Stimulated activated CD8-positive, alpha-beta memory T cell treated with anti-CD3 and anti-CD28 coated beads, Interleukin-4, amount 100 ng/mL, for 4 hours (primary cell): ENCODE measurements around the gene PDLIM7.

Source experiments
- DNase-seq, 2 donors: peaks; one replicate each; pipeline ENCODE4 v3.0.0-alpha.2; 2020; ENCODE audit warnings: low read depth in 2 of 2, low spot score in 1 of 2

Gene PDLIM7

DNA sequence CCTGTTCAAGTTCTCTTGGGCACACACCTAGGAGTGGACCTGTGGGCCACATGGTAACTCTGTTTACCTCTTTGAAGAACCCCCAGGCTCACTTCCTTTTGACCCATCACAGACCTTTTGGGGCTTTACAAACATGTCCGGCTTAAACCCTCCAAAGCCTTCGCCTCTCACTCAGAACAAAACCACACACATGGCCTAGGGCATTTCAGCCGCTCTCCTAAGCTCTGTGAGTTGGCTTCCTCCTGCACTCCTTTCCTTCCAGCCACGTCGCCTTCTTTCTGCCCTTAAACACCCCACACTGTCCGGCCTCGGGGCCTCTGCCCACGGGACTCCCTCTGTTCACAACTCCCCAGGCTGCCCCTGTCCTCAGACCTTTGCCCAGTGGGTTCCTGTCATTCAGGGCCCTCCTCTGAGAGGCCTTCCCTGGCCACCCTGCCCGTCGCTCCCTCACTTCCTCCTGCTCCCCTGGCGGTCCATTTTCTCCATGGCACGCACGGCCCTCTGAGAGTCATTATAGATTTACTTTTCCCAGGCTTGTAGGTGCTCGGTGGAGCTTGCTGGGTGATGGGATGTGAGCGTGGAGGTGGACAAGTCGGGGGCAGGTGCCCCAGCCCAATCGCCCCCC is 10.3 kb upstream of the PDLIM7 start:
- no peak for DNase-seq

DNA sequence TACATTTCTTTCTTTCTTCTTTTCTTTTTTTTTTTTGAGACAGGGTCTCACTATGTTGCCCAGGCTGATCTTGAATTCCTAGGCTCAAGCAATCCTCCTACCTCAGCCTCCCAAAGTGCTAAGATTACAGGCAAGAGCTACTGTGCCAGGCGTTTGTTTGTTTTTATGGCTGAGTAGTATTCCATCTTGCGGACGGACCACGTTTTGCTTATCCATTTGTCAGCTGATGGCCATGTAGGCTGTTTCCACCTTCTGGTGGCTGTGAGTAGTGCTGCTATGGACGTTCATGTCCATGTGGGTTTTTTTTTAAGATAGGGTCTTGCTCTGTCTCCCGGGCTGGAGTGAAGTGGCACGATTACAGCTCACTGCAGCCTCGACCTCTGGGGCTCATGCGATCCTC is 9.8 kb upstream of the PDLIM7 start:
- no peak for DNase-seq

DNA sequence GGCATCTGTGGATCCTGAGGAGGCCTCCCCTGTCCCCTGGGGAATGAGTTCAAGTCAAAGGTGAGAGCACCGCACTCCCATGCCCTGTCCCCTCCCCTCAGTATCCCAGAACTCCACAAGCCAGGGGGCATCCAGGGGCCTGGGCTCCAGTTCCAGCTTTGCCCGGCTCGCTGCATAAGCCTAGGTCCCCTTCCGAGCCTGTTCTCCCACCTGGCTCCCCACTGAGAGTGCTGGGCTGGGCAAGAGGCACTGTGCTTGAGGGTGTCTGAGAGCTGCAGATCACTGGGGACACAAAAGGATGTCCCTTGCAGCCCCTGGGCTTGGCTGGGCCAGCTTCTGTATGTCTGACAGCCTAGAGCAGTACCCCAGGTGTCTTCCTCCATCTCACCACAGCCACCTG is 7.7 kb upstream of the PDLIM7 start:
- no peak for DNase-seq

DNA sequence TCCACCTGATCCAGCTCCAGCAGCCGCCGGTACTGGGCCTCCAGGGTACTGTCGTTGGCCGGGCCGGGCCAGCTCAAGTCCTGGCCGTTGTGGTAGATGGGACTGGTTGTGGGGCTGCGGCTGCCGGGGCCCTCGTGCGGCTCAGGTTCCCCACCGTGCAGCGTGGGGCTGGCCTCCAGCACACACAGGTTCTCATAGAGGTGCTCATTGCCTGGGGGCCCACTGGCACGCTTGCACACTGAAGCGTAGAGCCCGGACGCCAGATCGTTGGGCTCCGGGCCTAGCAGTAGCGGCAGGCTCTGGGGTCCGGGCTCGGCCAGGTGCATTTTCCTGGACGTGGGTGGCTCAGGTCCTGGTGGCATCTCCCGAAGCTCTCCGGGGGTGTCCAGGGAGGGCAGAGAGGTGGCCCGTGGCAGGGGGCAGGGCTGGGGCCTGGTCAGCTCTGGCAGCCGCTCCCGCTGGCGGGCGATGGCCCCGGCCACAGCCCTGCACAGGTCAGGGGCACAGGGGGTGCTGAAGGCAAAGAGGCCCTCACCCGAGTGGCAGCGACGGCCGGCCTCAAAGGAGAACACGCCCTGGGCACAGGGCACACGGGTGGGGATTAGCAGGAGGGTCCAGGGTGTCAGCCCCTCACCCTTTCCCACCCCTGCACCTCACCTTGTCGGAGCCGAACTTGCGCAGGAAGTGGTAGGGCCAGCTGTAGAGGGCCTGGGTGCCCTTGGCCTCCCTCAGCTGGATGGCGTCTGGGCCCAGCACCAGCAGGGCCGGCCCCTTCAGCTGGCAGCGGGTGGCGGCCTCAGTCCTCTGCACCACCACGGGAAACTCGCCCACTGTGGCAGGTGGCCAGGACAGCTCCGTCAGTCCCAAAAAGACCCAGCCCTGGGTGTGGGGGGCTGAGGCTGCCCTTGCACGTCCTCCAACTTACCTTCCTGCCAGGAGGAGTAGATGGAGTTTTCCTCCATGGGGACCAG is 7.0 kb upstream of the PDLIM7 start:
- no peak for DNase-seq

DNA sequence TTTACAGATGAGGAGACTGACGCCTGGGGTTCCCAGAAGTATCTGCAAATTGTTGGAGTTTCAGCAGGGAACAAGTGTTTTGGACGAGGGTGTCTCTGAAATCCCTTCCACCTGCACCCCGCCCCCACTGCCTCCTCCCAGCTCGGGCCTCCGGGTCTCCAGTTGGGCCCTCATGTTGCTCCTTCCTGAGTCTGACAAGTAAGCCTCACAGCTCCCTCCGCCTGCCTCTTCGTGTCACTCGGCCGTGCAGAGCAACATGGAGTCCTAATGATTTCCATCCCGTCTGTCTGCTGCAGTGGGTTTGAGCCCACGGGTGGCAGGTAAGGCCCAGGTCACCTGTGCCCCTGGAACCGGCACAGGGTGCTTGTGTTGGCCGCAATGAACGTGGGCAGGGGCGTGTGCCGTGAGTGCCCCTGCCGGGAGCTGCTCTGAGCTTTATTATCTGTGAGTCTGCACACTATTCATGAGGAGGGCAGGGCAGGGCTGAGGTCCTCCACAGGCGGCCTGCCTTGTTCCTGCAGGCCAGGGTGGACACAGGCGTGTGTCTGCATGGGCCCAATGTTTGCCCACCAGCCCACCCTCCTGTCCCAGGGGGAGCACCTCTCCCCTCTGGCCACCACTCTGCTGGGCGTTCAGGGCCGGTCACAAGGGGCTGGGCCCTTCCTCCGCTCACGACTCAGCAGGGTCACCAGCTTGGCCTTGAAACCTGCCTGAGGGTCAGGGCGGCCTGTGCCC is 6.1 kb upstream of the PDLIM7 start:
- no peak for DNase-seq

DNA sequence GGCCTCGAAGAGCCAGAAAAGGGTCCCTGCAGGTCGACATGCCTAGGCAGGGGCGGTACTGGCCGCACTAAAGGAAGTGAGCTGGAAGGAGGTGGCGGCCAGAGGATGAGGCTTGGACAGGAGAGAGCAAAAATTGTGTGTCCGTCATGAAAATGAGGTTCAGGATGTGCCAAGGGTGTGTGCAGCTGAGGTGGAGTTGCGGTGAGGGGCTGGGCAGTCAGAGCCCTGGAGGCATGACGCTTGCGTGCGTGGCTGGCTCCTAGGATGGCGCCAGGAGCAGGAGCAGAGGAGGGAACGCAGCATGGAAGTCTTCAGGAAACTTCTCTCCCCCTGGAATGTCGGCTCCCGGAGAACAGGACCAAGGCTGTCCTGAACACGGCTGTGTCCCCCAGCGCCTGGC is 5.5 kb upstream of the PDLIM7 start:
- no peak for DNase-seq

DNA sequence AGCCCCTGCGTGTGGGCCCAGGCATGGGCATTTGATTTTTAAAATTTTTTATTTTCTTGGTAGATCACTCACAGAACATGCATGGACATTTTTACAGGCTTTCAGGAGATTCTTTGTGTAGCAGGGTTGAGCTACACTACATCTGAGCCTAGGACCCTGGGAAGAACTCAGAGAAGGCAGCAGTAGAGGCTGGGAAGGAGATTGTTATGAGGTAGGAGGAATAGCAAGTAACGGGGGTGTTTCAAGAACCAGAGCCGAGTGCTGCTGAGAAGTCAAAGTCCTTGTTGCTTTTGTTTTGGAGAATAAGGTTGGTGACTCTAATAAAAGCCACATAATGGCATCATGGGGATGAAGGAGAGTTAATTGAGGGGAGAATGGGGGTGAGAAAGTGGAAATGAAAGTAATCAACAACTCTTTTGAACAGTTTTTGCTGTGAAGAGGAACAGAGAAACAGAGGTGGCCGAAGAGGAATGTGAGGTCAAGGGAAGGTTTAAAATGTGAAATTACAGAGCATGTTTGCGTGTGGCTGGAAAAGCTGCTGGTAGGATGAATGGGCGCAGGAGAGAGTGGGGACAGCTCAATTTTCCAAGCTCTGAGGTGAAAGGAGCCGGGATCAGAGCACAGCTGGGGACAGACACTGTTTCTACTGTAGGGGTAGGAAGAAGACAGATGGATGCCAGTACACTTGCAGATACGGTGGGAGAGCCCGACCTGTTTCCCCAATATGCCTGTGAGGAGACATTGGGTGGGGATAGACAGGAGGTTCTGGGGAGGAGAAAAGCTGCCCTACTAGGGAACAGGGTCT is 4.7 kb upstream of the PDLIM7 start:
- no peak for DNase-seq

DNA sequence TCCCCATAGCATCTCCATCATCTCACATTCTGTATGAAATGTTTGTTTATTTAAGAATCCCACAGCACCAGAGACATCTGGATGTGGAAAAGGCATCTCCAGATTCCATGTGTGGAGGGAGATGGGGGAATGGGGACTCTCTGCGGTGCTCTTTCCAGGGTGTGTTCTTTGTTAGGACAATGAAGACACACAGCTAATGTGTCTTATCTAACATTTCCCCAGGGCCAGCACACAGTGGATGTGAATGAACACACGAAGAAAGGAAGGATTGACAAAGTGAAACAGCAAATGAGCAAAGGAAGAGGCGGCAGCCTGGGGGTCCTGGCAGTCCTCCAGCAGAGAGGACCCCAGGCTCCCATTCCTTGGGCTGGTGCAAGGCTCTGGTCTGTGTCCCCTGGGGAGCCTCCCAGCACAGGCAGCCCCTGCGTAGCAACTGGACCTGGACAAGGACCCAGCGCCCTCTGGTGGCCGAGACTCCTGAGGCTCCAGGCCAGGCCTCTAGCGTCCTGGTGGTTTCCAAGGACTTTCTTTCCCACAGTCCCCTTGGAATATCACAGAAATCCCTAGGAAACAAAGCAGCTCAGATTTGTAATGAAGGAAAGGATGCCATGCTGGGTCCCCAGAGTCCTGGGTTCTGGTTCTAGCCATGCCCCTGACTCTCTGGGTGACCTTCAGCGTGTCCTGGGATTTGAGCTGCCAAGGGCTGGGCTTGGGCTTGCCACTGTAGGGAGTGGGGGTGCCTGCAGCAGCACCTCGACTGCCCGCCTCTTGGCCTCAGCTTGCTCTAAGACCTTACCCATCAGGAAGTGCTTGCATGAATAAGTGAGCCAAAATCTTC is 3.5 kb upstream of the PDLIM7 start:
- peak; percentile 70 to 87 for DNase-seq

DNA sequence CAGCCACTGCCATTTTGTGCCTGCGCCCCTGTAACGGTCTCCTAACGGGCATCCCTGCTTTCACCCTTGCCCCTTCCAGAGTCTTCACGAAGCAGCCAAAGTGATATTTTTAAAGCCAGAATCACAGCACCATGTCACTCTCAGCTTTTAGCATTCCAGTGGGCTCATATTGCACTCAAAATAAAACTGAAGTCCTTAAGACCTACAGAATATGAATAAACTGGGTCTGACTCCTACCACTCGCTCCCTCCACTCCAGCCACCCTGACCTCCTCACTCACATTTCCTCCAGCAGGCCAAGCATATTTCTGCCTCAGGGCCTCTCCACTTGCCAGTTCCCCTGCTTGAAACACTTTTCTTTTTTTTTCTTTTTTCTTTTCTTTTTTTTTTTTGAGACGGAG is 2.4 kb upstream of the PDLIM7 start:
- DNase-seq, result no peak

DNA sequence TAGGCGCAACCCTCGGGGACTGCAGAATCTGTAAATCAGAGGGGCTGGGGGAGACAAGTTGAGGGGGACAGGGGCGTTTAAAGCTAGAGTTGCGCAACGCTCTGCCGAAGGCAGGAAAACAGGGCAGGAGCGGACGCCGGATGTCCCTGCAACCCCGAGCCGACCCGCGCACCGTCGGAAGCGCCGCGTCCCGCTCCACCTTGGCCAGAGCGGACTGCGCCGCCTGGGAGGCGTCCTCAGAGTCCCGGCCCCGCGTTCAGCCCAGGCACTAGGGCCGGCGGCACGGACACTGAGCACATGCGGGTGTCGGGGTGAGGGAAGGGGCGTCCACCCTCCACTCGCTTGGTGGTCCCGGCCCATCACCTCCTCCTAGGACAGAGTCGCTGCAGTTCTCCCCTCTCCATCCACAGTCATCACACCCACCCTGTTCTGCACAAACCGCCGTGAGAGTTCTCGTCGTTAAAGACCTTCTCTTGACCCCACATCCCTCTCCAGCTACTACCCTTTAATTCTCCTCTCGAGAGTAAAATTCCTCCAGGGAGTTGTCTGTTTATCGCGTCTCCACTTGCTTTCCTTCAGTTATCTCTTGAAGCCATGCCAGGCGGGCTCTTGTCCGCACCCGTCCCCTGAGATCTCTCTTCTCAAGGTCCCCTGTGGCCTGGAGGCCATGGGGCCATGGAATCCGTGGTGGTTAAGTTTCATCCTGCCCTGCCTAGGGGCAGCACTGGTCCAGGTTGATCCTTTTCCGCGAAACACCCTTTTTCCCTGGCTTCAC is 796 bp upstream of the PDLIM7 start:
- no peak for DNase-seq

DNA sequence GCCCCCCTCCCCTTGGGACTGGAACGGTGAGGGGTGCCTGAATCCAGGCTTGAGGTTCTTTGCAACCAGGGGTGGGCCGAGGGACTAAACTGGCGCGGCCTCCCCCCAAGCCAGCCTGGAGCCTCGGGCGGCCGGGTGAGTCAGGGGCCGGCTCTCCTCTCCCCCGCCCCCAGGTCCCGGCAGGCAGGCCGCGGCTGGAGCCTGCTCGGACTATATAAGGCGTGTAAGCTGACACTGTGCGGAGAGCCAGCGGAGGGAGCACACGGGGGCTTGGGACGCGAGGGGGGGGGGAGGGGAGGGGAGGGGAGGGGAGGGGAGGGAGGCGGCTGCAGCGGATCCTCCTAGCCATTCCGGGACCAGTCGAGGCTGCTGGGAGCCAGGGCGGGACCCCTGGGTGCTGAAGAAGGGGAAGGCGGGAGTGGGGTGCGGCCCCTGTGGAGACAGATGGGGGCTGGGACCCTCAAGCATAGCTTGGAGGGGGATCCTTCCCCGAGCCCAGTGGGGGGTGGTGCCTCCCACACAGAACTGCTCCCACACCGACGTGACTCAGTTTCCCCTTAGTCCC is 595 bp downstream of the PDLIM7 start:
- no peak for DNase-seq

DNA sequence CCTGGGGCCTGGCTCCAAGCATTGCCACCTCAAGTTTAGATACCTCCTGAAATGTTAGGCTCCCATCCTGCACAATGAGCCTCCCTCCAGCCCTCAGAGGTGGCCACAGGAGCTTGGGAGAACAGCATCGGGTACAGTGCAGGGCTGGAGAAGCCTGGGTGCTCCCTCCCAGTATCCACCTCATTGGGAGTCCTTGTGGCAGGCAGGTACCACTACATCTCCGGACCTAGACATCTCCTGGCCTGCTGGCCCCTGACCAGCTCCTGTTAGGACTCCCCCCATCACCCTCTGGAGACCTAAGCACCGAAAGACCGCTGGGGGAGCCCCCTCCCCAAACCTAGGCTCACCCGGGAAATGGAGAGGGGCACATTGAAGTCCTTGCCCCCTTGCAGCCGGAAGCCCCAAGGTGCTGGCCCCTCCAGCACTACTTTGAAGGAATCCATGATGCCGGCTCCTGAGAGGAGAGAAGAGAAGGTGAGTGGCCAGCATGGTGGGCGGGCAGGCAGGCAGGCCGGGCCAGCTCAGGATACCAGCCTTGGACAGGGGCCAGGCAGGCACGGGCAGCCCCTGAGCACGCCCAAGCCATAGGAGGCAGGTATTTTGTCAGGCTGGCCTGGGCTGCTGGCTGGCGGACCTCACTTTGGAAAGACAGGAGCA is 1.2 kb downstream of the PDLIM7 start:
- DNase-seq, result no peak

DNA sequence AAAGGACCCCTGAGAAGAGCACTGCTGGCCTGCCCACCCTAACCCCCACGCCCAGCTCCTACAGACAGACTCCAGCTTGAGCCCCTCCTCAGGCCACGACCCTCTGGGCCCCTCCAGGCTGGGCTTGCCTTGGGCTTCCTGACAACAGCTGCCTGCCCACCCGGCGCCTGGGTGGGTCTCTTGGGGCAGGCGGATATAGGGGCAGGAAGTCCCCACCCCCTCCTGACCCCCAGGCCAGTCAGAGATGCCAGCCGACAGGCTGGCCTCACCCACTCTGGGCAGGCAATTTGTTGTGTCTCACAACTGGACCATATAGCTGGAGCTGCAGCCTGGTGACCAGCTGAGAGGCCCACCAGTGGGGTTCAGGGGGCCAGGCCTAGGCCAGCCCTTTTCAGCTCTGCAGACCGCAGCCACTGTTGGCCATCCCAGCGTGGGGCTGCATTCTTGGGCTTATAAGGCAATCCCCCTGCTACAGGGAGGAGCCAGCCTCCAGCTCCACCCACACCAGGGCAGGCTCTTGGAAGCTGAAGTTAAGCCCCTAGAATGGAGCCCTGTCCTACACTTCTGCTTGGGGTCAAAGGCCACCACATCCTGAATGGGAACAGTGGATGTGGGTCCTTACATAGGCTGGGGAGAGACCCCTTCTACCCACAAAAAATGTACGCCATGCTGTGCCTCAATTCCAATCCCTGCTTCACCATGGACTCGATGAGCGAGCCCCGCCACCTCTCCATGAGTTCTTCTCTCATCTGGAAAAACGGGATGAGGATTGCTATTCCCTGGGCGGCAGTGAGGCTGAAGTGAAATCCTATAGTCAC is 2.0 kb downstream of the PDLIM7 start:
- no peak for DNase-seq

DNA sequence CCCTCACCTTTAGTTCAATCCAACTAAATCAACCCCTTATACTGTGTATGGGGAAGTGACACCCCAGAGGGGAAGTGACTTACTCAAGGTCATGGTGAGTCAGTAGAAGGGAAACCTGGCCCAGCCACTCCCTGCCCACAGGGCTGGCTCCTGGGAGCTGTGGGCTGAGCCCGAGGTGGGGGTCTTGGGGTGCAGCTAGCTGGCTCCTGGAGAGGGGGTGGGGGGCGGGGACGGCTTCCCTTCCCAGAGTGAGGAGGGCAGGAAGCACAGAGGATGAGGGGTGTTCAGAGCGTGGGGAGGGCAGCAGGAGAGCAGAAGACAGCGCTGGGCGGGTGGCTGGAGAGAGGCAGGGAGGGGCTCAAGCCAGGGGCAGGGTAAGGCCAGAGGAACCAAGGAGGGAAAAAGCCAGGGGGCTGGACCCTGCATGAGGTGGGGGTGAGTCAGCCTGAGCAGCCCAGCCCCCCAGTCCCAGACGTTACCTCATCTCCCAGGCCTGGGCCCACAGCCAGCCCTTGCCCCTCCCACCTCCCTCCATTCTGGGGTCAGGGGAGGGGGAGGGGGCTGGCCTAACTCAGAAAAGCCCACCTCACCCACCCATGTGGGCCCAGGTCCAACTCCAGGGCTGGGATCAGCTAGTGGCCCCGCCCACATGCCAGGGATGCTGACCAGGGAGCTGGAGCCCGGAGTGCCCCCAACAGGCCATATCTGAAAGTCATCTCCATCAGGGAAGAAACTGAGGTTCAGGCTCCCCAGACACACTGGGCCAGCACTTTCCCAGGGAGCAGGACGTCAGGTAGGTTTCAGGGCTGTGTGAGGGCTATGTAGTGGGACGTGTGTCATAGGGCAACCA is 2.8 kb downstream of the PDLIM7 start:
- no peak for DNase-seq

DNA sequence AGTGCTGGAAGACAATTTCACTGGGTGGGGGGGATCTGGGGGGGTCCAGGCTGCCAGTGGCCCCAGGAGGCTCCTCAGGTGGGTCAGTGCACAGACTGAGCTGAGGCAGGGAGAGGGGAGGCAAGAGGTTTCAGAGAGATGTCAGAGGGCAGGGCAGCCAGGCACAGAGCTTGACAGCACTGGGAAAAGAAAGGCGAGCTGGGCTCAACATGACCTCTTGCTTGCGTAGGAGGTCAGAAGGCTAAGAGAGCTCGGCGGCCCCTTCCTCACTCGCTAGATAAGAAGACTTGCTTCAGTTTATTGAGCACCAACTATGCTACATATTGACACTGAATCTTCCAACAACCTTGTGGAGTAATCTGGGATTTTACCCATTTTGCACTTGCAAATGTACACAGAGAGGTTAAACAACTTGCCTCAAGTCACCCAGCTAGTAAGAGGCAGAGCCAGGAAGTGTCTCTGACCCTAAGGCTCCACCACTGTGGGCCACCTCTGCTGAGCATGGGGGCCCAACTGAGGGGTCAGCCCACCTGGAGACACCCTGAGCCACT is 3.5 kb downstream of the PDLIM7 start:
- DNase-seq, result no peak

DNA sequence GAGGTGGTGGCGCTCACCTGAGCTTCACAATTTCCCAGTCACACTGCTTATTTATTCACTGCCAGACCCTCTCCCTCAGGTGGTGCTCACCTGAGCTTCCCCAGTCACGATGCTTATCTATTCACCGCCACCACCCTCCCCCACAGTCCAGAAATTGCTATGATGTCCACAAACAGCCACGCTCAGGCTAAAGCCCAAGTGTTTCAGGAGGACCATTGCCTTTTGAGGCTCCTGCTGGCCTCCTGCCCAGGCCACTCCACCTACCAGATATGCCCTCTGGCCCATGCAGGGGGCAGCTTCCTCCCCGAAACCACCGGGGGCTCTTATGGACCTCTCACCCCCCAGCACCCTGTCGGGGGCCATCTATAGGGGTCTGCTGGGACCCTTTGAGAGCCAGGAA is 4.6 kb downstream of the PDLIM7 start:
- DNase-seq, result no peak
